ENCODE results near the gene OSBPL10. TPM values are rescaled to one million over a fixed set of nuclear protein-coding genes. Genes with fewer than 3 reads are reported as not detected.

Gene OSBPL10
- total RNA-seq, 1 experiment from 2014 or later, result 172 TPM

- Mint-ChIP-seq H3K4me3 (ENCODE audit: unreplicated experiment) (no peak overlapping the region), H3K27ac (ENCODE audit: low read depth, unreplicated experiment) (no peak overlapping the region), H3K27me3 (ENCODE audit: insufficient read depth, unreplicated experiment) (no peaks in the 10 kb centered on the region), H3K4me1 (ENCODE audit: insufficient read depth, unreplicated experiment) (peaks cover 26% of the 10 kb centered on the region), H3K9me3 (ENCODE audit: unreplicated experiment) (no peaks in the 10 kb centered on the region), H3K36me3 (ENCODE audit: insufficient read depth, unreplicated experiment) (peaks cover 38% of the 10 kb centered on the region)
- intact Hi-C loops (cut with micrococcal nuclease), result no loop called here
- TF ChIP-seq CTCF (IDR thresholded peaks at IDR 0.05; ENCODE audit: unreplicated experiment), result no peak
- POLR2A ChIA-PET, result no interaction called here
- no TSS peak for BruUV-seq (replicated peaks)
- no peak for DNase-seq (ENCODE audit: unreplicated experiment)
- CTCF ChIA-PET, result interaction anchor here (0.6 to 1.0 kb wide), 2 partner anchors 10 to 982 kb away, joined by 3 to 4 read pairs; no protein-coding TSS in a partner anchor
These were observed 217.3 kb downstream of the OSBPL10 start for GRCh38 chr3:31763731-31764130.

- Mint-ChIP-seq H3K27me3 (ENCODE audit: insufficient read depth, unreplicated experiment) (no peaks in the 10 kb centered on the region), H3K27ac (ENCODE audit: low read depth, unreplicated experiment) (no peak overlapping the region), H3K4me1 (ENCODE audit: insufficient read depth, unreplicated experiment) (peaks cover 29% of the 10 kb centered on the region), H3K9me3 (ENCODE audit: unreplicated experiment) (no peaks in the 10 kb centered on the region), H3K4me3 (ENCODE audit: unreplicated experiment) (no peak overlapping the region), H3K36me3 (ENCODE audit: insufficient read depth, unreplicated experiment) (peaks cover 46% of the 10 kb centered on the region)
- TF ChIP-seq CTCF (IDR thresholded peaks at IDR 0.05; ENCODE audit: unreplicated experiment), result no peak
- intact Hi-C loops (cut with micrococcal nuclease), result no loop called here
- no TSS peak for BruUV-seq (replicated peaks)
- DNase-seq (ENCODE audit: unreplicated experiment), result no peak
- CTCF ChIA-PET, result interaction anchor here (1.0 kb wide), 1 partner anchor 11 kb away, joined by 3 read pairs; no protein-coding TSS in a partner anchor
- POLR2A ChIA-PET, result interaction anchor here (0.5 kb wide), 1 partner anchor 283 kb away, joined by 3 read pairs; no protein-coding TSS in a partner anchor
These were observed 218.1 kb downstream of the OSBPL10 start for GRCh38 chr3:31762888-31763351.

- H3K36me3 Mint-ChIP-seq (ENCODE audit: insufficient read depth, unreplicated experiment), result peaks cover 49% of the 10 kb centered on the region
- POLR2A ChIA-PET, result interaction anchor here (0.7 kb wide), 1 partner anchor 14 kb away, joined by 4 read pairs; no protein-coding TSS in a partner anchor
These were observed 218.8 kb downstream of the OSBPL10 start for GRCh38 chr3:31762097-31762764.

More at GRCh38 chr3:31762097-31762764, 218.8 kb downstream of the OSBPL10 start:
- intact Hi-C loops (cut with micrococcal nuclease), result no loop called here
- no peak for TF ChIP-seq CTCF (IDR thresholded peaks at IDR 0.05; ENCODE audit: unreplicated experiment)
- Mint-ChIP-seq H3K27ac (ENCODE audit: low read depth, unreplicated experiment) (no peak overlapping the region), H3K4me1 (ENCODE audit: insufficient read depth, unreplicated experiment) (peaks cover 25% of the 10 kb centered on the region), H3K4me3 (ENCODE audit: unreplicated experiment) (no peak overlapping the region), H3K27me3 (ENCODE audit: insufficient read depth, unreplicated experiment) (no peaks in the 10 kb centered on the region), H3K9me3 (ENCODE audit: unreplicated experiment) (no peaks in the 10 kb centered on the region)
- CTCF ChIA-PET, result interaction anchor here (0.6 to 0.9 kb wide), 2 partner anchors 99 to 179 kb away, joined by 3 to 4 read pairs; no protein-coding TSS in a partner anchor
- no peak for DNase-seq (ENCODE audit: unreplicated experiment)
- no TSS peak for BruUV-seq (replicated peaks)

Data from MCF 10A (cell line).